Endothelial cell of umbilical vein (primary cell): Measurements from ENCODE around the gene ITPKB. TPM values are rescaled to one million over a fixed set of nuclear protein-coding genes. Genes with fewer than 3 reads are reported as not detected.

Experiments
- BruUV-seq: library from RNA; stranded (reverse); fragments of 400-500 nt; replicated peaks from 2 replicates; lab custom pipeline; 2021; lab: Mats Ljungman, UMichigan
- CTCF ChIA-PET: fragments of 300-600, 350-600 bp; sonication (Branson Sonifier 250); formaldehyde crosslinking; loops from one replicate; lab custom pipeline; 2021; ENCODE audit warnings: antibody characterized with exemption, inconsistent platforms; lab: Charles Lee
- POLR2A ChIA-PET: fragments of 300-600, 350-600 bp; sonication (Branson Sonifier 250); formaldehyde crosslinking; loops from one replicate; lab custom pipeline; 2021; ENCODE audit warnings: antibody characterized with exemption, inconsistent platforms; lab: Charles Lee
- DNase-seq: peaks from one replicate; pipeline ENCODE4 v3.0.0-alpha.2; 2011; ENCODE audit warnings: low read depth, low spot score
- FAIRE-seq: peaks from 2 replicates; lab custom pipeline; 2011; peaks lifted over from hg19 to GRCh38; lab: Jason Lieb, UNC
- H2AFZ ChIP-seq: 2 replicates; pipeline ENCODE4 v1.6.0; 2012; ENCODE audit warnings: low read depth, low read length, control low read depth, inconsistent platforms
- H3K27ac ChIP-seq: 2 replicates; pipeline ENCODE4 v1.5.1; 2011; ENCODE audit warnings: low read depth, mild to moderate bottlenecking, control low read depth, low read length, moderate library complexity; ENCODE audit not compliant: insufficient read depth
- H3K27me3 ChIP-seq, 2 experiments: 2 replicates each; pipeline versions ENCODE4 v1.6.0 to v1.6.1; 2011; ENCODE audit warnings: low read length in 2 of 2, mixed read lengths in 1 of 2; ENCODE audit not compliant: control insufficient read depth in 2 of 2, insufficient read depth in 2 of 2
- H3K36me3 ChIP-seq, 2 experiments: 2 replicates in 1 of 2; 3 replicates in 1 of 2; pipeline ENCODE4 v1.5.1; 2011; ENCODE audit warnings: low read length in 2 of 2, mild to moderate bottlenecking in 1 of 2, moderate library complexity in 1 of 2; ENCODE audit not compliant: control insufficient read depth in 2 of 2, insufficient read depth in 2 of 2; ENCODE audit errors: extremely low read depth in 1 of 2
- H3K4me1 ChIP-seq: 3 replicates; pipeline ENCODE4 v1.5.1; 2011; ENCODE audit warnings: mild to moderate bottlenecking, low read length; ENCODE audit not compliant: control insufficient read depth, insufficient read depth; ENCODE audit errors: extremely low read depth
- H3K4me2 ChIP-seq: 2 replicates; pipeline ENCODE4 v1.6.1; 2011; ENCODE audit warnings: low read length, control low read depth, mixed read lengths; ENCODE audit not compliant: insufficient read depth
- H3K4me3 ChIP-seq, 3 experiments: fragments of 200-600 bp in 1 of 3; sonication (generic), shearing (Covaris generic) in 1 of 3; replicated peaks in 1 of 3; 2 replicates each; pipeline ENCODE4 v1.5.1; 2011 to 2016; ENCODE audit warnings: control low read depth in 3 of 3, low read length in 3 of 3, mild to moderate bottlenecking in 2 of 3, inconsistent platforms in 1 of 3, low read depth in 1 of 3, moderate library complexity in 1 of 3; ENCODE audit not compliant: insufficient read depth in 1 of 3
- H3K79me2 ChIP-seq: 2 replicates; pipeline ENCODE4 v1.6.0; 2012; ENCODE audit warnings: low read length, inconsistent platforms; ENCODE audit not compliant: control insufficient read depth, insufficient read depth
- H3K9ac ChIP-seq: replicated peaks from 2 replicates; pipeline ENCODE3; 2011; ENCODE audit warnings: low read length, control low read depth; ENCODE audit not compliant: insufficient read depth; ENCODE audit errors: extremely low read depth
- H3K9me1 ChIP-seq: replicated peaks from 3 replicates; pipeline ENCODE4 v1.6.0; 2011; ENCODE audit warnings: mild to moderate bottlenecking, low read length; ENCODE audit not compliant: control insufficient read depth, insufficient read depth; ENCODE audit errors: extremely low read depth
- H3K9me3 ChIP-seq: replicated peaks from 2 replicates; pipeline ENCODE4 v1.5.1; 2012; ENCODE audit warnings: low read length, inconsistent platforms; ENCODE audit not compliant: control insufficient read depth, insufficient read depth
- H4K20me1 ChIP-seq: replicated peaks from 2 replicates; pipeline ENCODE3; 2011; ENCODE audit warnings: mild to moderate bottlenecking, low read length; ENCODE audit not compliant: control insufficient read depth, insufficient read depth; ENCODE audit errors: extremely low read depth
- EZH2 ChIP-seq: IDR thresholded peaks from 2 replicates; pipeline ENCODE4 v1.6.1; 2012; ENCODE audit warnings: borderline replicate concordance, low read depth, mild to moderate bottlenecking, moderate library complexity, low read length, inconsistent platforms; ENCODE audit not compliant: severe bottlenecking
- JUN ChIP-seq: IDR thresholded peaks from 2 replicates; pipeline ENCODE4 v1.6.1; 2011; ENCODE audit warnings: borderline replicate concordance, low read depth; ENCODE audit not compliant: insufficient read length, insufficient read depth
- MYC ChIP-seq: IDR thresholded peaks from one replicate; pipeline ENCODE4 v1.6.1; 2011; ENCODE audit warnings: mild to moderate bottlenecking, low read depth, low read length
- POLR2A ChIP-seq: IDR thresholded peaks from 2 replicates; pipeline ENCODE4 v1.6.1; 2012; ENCODE audit warnings: low read depth, mild to moderate bottlenecking, control low read depth, low read length
- POLR2AphosphoS5 ChIP-seq: IDR thresholded peaks from 2 replicates; pipeline ENCODE4 v1.6.1; 2012; ENCODE audit warnings: low read depth, mild to moderate bottlenecking, control low read depth, low read length, moderate library complexity; ENCODE audit not compliant: insufficient read depth
- dilution Hi-C: fragments of 300-500 bp; cut with MboI; formaldehyde crosslinking; loops from one replicate; pipeline ENCODE4 v1.15.0; 2019; ENCODE audit warnings: low sequenced_read_pairs; ENCODE audit not compliant: extremely low pct_ligation_motif_present
- intact Hi-C: fragments of 100-400 bp; cut with micrococcal nuclease; formaldehyde crosslinking; loops from one replicate; pipeline ENCODE4 v1.10.0; 2022
- polyA plus RNA-seq, 4 experiments: library from polyadenylated mRNA; depleted of rRNA in 3 of 4; stranded (reverse) in 3 of 4; unstranded in 1 of 4; fragments of >200 nt; gene quantifications; 2 replicates each; pipeline versions ENCODE4 v1.2.1 to v1.2.3, GENCODE V29; 2011 to 2012; ENCODE audit warnings: missing spikeins in 1 of 4
- total RNA-seq: library from RNA; stranded (reverse); gene quantifications from 2 replicates; pipeline ENCODE4 v1.2.3, GENCODE V29; 2021

ITPKB gene
- total and polyA plus RNA-seq, 2 donors (not counting 3 experiments of a cell fraction or from before 2014, with no cell fraction given) = 7.7 to 34.8 TPM

GRCh38 chr1:226610671-226611070 lies 128.4 kb downstream of the ITPKB start:
- intact Hi-C loops = no loop called here
- H3K27me3 ChIP-seq = no peaks in the 10 kb centered on the region
- POLR2A ChIA-PET = no interaction called here
- dilution Hi-C loops = no loop called here
- DNase-seq (no peak), FAIRE-seq (no peak)
- no peaks in the 10 kb centered on the region for H3K9me3 ChIP-seq
- BruUV-seq = no TSS peak
- H3K36me3 ChIP-seq = no peaks in the 10 kb centered on the region
- H3K9ac ChIP-seq = no peak overlapping the region
- H3K9me1 ChIP-seq = no peaks in the 10 kb centered on the region
- no peaks in the 10 kb centered on the region for H3K4me1 ChIP-seq
- H3K4me3 ChIP-seq = no peak overlapping the region
- no peak overlapping the region for H3K4me2 ChIP-seq
- CTCF ChIA-PET = interaction anchor here (1.4 to 2.6 kb wide), 2 partner anchors 16 to 22 kb away, joined by 3 to 8 read pairs; no protein-coding TSS in a partner anchor
- TF ChIP-seq JUN (no peak), POLR2AphosphoS5 (no peak), POLR2A (no peak), EZH2 (no peak)
- no peak overlapping the region for H2AFZ ChIP-seq
- H3K79me2 ChIP-seq = no peaks in the 10 kb centered on the region
- H3K27ac ChIP-seq = no peak overlapping the region
- no peaks in the 10 kb centered on the region for H4K20me1 ChIP-seq

- intact Hi-C loops = loop anchor here (2.0 kb wide), 1 partner anchor 33 kb away; no protein-coding TSS in a partner anchor
- no peak for FAIRE-seq
Measured at GRCh38 chr1:226609836-226610455, 129.1 kb downstream of the ITPKB start.

More at GRCh38 chr1:226609836-226610455, 129.1 kb downstream of the ITPKB start:
- no peaks in the 10 kb centered on the region for H3K9me1 ChIP-seq
- no peaks in the 10 kb centered on the region for H3K4me1 ChIP-seq
- BruUV-seq = no TSS peak
- DNase-seq = no peak
- ChIA-PET POLR2A (no interaction called here), CTCF (interaction anchor here (0.8 to 2.6 kb wide), 8 partner anchors 12 to 218 kb away, joined by 3 to 57 read pairs (median 4); partner anchors contain the start of gene STUM)
- H3K79me2 ChIP-seq = no peaks in the 10 kb centered on the region
- no peaks in the 10 kb centered on the region for H3K27me3 ChIP-seq
- H3K9me3 ChIP-seq = no peaks in the 10 kb centered on the region
- no peaks in the 10 kb centered on the region for H3K36me3 ChIP-seq
- H4K20me1 ChIP-seq = no peaks in the 10 kb centered on the region
- H3K4me2 ChIP-seq = no peak overlapping the region
- no peak overlapping the region for H3K27ac ChIP-seq
- dilution Hi-C loops = no loop called here
- no peak overlapping the region for H3K9ac ChIP-seq
- no peak overlapping the region for H2AFZ ChIP-seq
- no peak overlapping the region for H3K4me3 ChIP-seq
- TF ChIP-seq MYC = no peak
